Neural progenitor cell (in vitro differentiated cells): Measurements from ENCODE around the gene MORN4. TPM values are rescaled to one million over a fixed set of nuclear protein-coding genes. Genes with fewer than 3 reads are reported as not detected.

ENCODE experiments used
- DNase-seq: peaks from one replicate; pipeline ENCODE4 v3.0.0-alpha.2; 2016; ENCODE audit warnings: low spot score
- H2AFZ ChIP-seq: fragments of 200-600 bp; sonication (generic); replicated peaks from 2 replicates; pipeline ENCODE4 v1.6.1; 2016; ENCODE audit warnings: antibody characterized with exemption
- H3F3A ChIP-seq: fragments of 200-600 bp; sonication (generic); 2 replicates; pipeline ENCODE4 v1.6.1; 2016; ENCODE audit warnings: antibody characterized with exemption, low read depth
- H3K27ac ChIP-seq: fragments of 200-600 bp; sonication (generic); 2 replicates; pipeline ENCODE4 v1.5.1; 2016; ENCODE audit warnings: mild to moderate bottlenecking
- H3K27me3 ChIP-seq: fragments of 200-600 bp; sonication (generic); 2 replicates; pipeline ENCODE4 v1.6.1; 2016; ENCODE audit warnings: mild to moderate bottlenecking, moderate library complexity
- H3K36me3 ChIP-seq: fragments of 200-600 bp; sonication (generic); 2 replicates; pipeline ENCODE4 v1.5.1; 2016
- H3K4me1 ChIP-seq: fragments of 200-600 bp; sonication (generic); 2 replicates; pipeline ENCODE4 v1.6.1; 2016; ENCODE audit warnings: mixed run types
- H3K4me2 ChIP-seq: fragments of 200-600 bp; sonication (generic); 2 replicates; pipeline ENCODE4 v1.6.1; 2016
- H3K4me3 ChIP-seq: fragments of 200-600 bp; sonication (generic); 2 replicates; pipeline ENCODE4 v1.5.1; 2016
- H3K79me2 ChIP-seq: fragments of 200-600 bp; sonication (generic); 2 replicates; pipeline ENCODE4 v1.6.1; 2016; ENCODE audit warnings: low read depth
- H3K9ac ChIP-seq: fragments of 200-600 bp; sonication (generic); 2 replicates; pipeline ENCODE4 v1.6.1; 2016
- H3K9me3 ChIP-seq: fragments of 200-600 bp; sonication (generic); 2 replicates; pipeline ENCODE4 v1.5.1; 2016; ENCODE audit warnings: low read depth
- H4K20me1 ChIP-seq: fragments of 200-600 bp; sonication (generic); 2 replicates; pipeline ENCODE4 v1.6.1; 2016; ENCODE audit warnings: low read depth
- H3K27ac Mint-ChIP-seq: 3 replicates; pipeline ENCODE4 v1.8.0; 2021; ENCODE audit warnings: mixed read lengths
- H3K27me3 Mint-ChIP-seq: 2 replicates; pipeline ENCODE4 v1.8.0; 2022; ENCODE audit warnings: low read depth, mild to moderate bottlenecking, inconsistent platforms, moderate library complexity, mixed read lengths; ENCODE audit not compliant: insufficient read depth
- H3K36me3 Mint-ChIP-seq: 3 replicates; pipeline ENCODE4 v1.8.0; 2021; ENCODE audit warnings: mixed read lengths
- H3K4me1 Mint-ChIP-seq: 3 replicates; pipeline ENCODE4 v1.8.0; 2021; ENCODE audit warnings: mixed read lengths
- H3K4me3 Mint-ChIP-seq: 3 replicates; pipeline ENCODE4 v1.8.0; 2021; ENCODE audit warnings: mild to moderate bottlenecking, moderate library complexity, mixed read lengths
- H3K9me3 Mint-ChIP-seq: 3 replicates; pipeline ENCODE4 v1.8.0; 2020; ENCODE audit warnings: mixed read lengths
- EZH2 ChIP-seq: fragments of 200-600 bp; sonication (generic); IDR thresholded peaks from 2 replicates; pipeline ENCODE4 v1.6.1; 2017; ENCODE audit warnings: antibody characterized with exemption, mild to moderate bottlenecking, moderate library complexity
- EZH2phosphoT487 ChIP-seq: fragments of 200-600 bp; sonication (generic); IDR thresholded peaks from 2 replicates; pipeline ENCODE4 v1.6.1; 2017; ENCODE audit warnings: antibody characterized with exemption
- total RNA-seq: library from RNA; depleted of rRNA; stranded (reverse); fragments of >200 nt; gene quantifications from 2 replicates; pipeline ENCODE4 v1.2.3, GENCODE V29; 2015; ENCODE audit warnings: low replicate concordance
- TF ChIP-seq, protein P1 (sequence below): fragments of 200-600 bp; sonication (generic); IDR thresholded peaks from 2 replicates; pipeline ENCODE4 v1.5.1; 2017; ENCODE audit warnings: antibody characterized with exemption, mild to moderate bottlenecking

MORN4 gene
- total RNA-seq, 1 donor from 2014 or later: 23.8 TPM

- Histone ChIP-seq H3K27me3 (no peaks in the 10 kb centered on the region), H2AFZ (no peak overlapping the region), H3K79me2 (no peaks in the 10 kb centered on the region), H3F3A (no peaks in the 10 kb centered on the region), H3K9ac (no peak overlapping the region), H3K36me3 (no peaks in the 10 kb centered on the region), H3K4me2 (no peak overlapping the region), H4K20me1 (no peaks in the 10 kb centered on the region), H3K9me3 (no peaks in the 10 kb centered on the region), H3K4me3 (no peak overlapping the region), H3K4me1 (no peaks in the 10 kb centered on the region), H3K27ac (no peak overlapping the region)
- Mint-ChIP-seq H3K27ac (no peak overlapping the region), H3K9me3 (no peaks in the 10 kb centered on the region), H3K4me1 (peaks cover 3% of the 10 kb centered on the region), H3K27me3 (peaks cover 4% of the 10 kb centered on the region), H3K4me3 (no peak overlapping the region), H3K36me3 (no peaks in the 10 kb centered on the region)
- DNase-seq: no peak
- TF ChIP-seq, protein P1, sequence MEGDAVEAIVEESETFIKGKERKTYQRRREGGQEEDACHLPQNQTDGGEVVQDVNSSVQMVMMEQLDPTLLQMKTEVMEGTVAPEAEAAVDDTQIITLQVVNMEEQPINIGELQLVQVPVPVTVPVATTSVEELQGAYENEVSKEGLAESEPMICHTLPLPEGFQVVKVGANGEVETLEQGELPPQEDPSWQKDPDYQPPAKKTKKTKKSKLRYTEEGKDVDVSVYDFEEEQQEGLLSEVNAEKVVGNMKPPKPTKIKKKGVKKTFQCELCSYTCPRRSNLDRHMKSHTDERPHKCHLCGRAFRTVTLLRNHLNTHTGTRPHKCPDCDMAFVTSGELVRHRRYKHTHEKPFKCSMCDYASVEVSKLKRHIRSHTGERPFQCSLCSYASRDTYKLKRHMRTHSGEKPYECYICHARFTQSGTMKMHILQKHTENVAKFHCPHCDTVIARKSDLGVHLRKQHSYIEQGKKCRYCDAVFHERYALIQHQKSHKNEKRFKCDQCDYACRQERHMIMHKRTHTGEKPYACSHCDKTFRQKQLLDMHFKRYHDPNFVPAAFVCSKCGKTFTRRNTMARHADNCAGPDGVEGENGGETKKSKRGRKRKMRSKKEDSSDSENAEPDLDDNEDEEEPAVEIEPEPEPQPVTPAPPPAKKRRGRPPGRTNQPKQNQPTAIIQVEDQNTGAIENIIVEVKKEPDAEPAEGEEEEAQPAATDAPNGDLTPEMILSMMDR: no peak
- no peak for TF ChIP-seq EZH2
- no peak for TF ChIP-seq EZH2phosphoT487
Observed at GRCh38 chr10:97566336-97566996, 66.8 kb downstream of the MORN4 start.

DNA sequence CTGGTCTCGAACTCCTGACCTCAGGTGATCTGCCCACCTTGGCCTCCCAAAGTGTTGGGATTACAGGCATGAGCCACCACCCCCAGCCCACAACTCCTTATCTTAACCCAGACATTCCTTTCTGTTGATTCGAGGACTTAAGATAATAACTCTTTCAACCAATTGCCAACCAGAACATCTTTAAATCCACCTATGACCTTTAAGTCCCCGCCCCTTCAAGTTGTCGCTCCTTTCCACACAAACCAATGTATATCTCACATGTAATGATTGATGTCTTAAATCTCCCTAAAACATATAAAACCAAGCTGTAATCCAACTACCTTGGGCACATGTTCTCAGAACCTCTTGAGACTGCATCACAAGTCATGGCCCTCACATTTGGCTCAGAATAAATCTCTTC lies 68.5 kb downstream of the MORN4 start:
- H3K4me2 ChIP-seq: no peak overlapping the region
- no peak overlapping the region for H3K27ac ChIP-seq
- no peak overlapping the region for H3K27ac Mint-ChIP-seq
- no peak overlapping the region for H2AFZ ChIP-seq
- H3K27me3 Mint-ChIP-seq: peaks cover 4% of the 10 kb centered on the region
- no peaks in the 10 kb centered on the region for H3K27me3 ChIP-seq
- no peak overlapping the region for H3K4me3 Mint-ChIP-seq
- no peaks in the 10 kb centered on the region for H4K20me1 ChIP-seq
- no peaks in the 10 kb centered on the region for H3K79me2 ChIP-seq
- no peak overlapping the region for H3K4me3 ChIP-seq
- peaks cover 3% of the 10 kb centered on the region for H3K9me3 Mint-ChIP-seq
- no peaks in the 10 kb centered on the region for H3F3A ChIP-seq
- H3K9ac ChIP-seq: no peak overlapping the region
- no peaks in the 10 kb centered on the region for H3K9me3 ChIP-seq
- DNase-seq: no peak
- H3K4me1 Mint-ChIP-seq: peaks cover 8% of the 10 kb centered on the region
- no peaks in the 10 kb centered on the region for H3K36me3 ChIP-seq
- peaks cover 1% of the 10 kb centered on the region for H3K36me3 Mint-ChIP-seq
- TF ChIP-seq, protein P1: no peak
- no peaks in the 10 kb centered on the region for H3K4me1 ChIP-seq

Other genes starting within 250 kb of the MORN4 start
- 6.1 and 13.8 TPM in 2 replicates for gene RRP12, start 232.2 kb downstream of the MORN4 start, total RNA-seq
- gene PGAM1, start 207.3 kb downstream of the MORN4 start, total RNA-seq: 887 and 1,352 TPM in 2 replicates
- 48.7 and 72.6 TPM in 2 replicates for gene EXOSC1, start 187.5 kb downstream of the MORN4 start, total RNA-seq
- gene ZDHHC16, start 187.3 kb downstream of the MORN4 start, total RNA-seq: 15.2 and 39.4 TPM in 2 replicates
- gene MMS19, start 135.1 kb downstream of the MORN4 start, total RNA-seq: 127 and 216 TPM in 2 replicates
- gene UBTD1, start 134.6 kb downstream of the MORN4 start, total RNA-seq: 4.7 and 15.7 TPM in 2 replicates
- not detected in 2 replicates for gene ANKRD2, start 60.7 kb downstream of the MORN4 start, total RNA-seq
- 0.17 and 1.2 TPM in 2 replicates for gene HOGA1, start 49.1 kb downstream of the MORN4 start, total RNA-seq
- not detected in 2 replicates for gene C10orf62, start 43.8 kb downstream of the MORN4 start, total RNA-seq
- 11.9 and 20.3 TPM in 2 replicates for gene PI4K2A, start 7.2 kb upstream of the MORN4 start, total RNA-seq
- 2.6 and 5.8 TPM in 2 replicates for gene AVPI1, start 53.7 kb upstream of the MORN4 start, total RNA-seq
- gene MARVELD1, start 80.2 kb upstream of the MORN4 start, total RNA-seq: 7.1 and 21.9 TPM in 2 replicates
- gene ZFYVE27, start 103.6 kb upstream of the MORN4 start, total RNA-seq: 13.7 and 28.6 TPM in 2 replicates
- gene SFRP5, start 138.5 kb upstream of the MORN4 start, total RNA-seq: not detected in 2 replicates
- 0.09 TPM in 1 of 2 replicates, not detected in the other for gene GOLGA7B, start 216.3 kb upstream of the MORN4 start, total RNA-seq